Neural progenitor cell (in vitro differentiated cells): ENCODE data around the gene CDH1. TPM values are rescaled to one million over a fixed set of nuclear protein-coding genes. Genes with fewer than 3 reads are reported as not detected.

ENCODE experiments used
- DNase-seq: peaks from one replicate; pipeline ENCODE4 v3.0.0-alpha.2; 2016; ENCODE audit warnings: low spot score
- H2AFZ ChIP-seq: fragments of 200-600 bp; sonication (generic); replicated peaks from 2 replicates; pipeline ENCODE4 v1.6.1; 2016; ENCODE audit warnings: antibody characterized with exemption
- H3F3A ChIP-seq: fragments of 200-600 bp; sonication (generic); 2 replicates; pipeline ENCODE4 v1.6.1; 2016; ENCODE audit warnings: antibody characterized with exemption, low read depth
- H3K27ac ChIP-seq: fragments of 200-600 bp; sonication (generic); 2 replicates; pipeline ENCODE4 v1.5.1; 2016; ENCODE audit warnings: mild to moderate bottlenecking
- H3K27me3 ChIP-seq: fragments of 200-600 bp; sonication (generic); 2 replicates; pipeline ENCODE4 v1.6.1; 2016; ENCODE audit warnings: mild to moderate bottlenecking, moderate library complexity
- H3K36me3 ChIP-seq: fragments of 200-600 bp; sonication (generic); 2 replicates; pipeline ENCODE4 v1.5.1; 2016
- H3K4me1 ChIP-seq: fragments of 200-600 bp; sonication (generic); 2 replicates; pipeline ENCODE4 v1.6.1; 2016; ENCODE audit warnings: mixed run types
- H3K4me2 ChIP-seq: fragments of 200-600 bp; sonication (generic); 2 replicates; pipeline ENCODE4 v1.6.1; 2016
- H3K4me3 ChIP-seq: fragments of 200-600 bp; sonication (generic); 2 replicates; pipeline ENCODE4 v1.5.1; 2016
- H3K79me2 ChIP-seq: fragments of 200-600 bp; sonication (generic); 2 replicates; pipeline ENCODE4 v1.6.1; 2016; ENCODE audit warnings: low read depth
- H3K9ac ChIP-seq: fragments of 200-600 bp; sonication (generic); 2 replicates; pipeline ENCODE4 v1.6.1; 2016
- H3K9me3 ChIP-seq: fragments of 200-600 bp; sonication (generic); 2 replicates; pipeline ENCODE4 v1.5.1; 2016; ENCODE audit warnings: low read depth
- H4K20me1 ChIP-seq: fragments of 200-600 bp; sonication (generic); 2 replicates; pipeline ENCODE4 v1.6.1; 2016; ENCODE audit warnings: low read depth
- H3K27ac Mint-ChIP-seq: 3 replicates; pipeline ENCODE4 v1.8.0; 2021; ENCODE audit warnings: mixed read lengths
- H3K27me3 Mint-ChIP-seq: 2 replicates; pipeline ENCODE4 v1.8.0; 2022; ENCODE audit warnings: low read depth, mild to moderate bottlenecking, inconsistent platforms, moderate library complexity, mixed read lengths; ENCODE audit not compliant: insufficient read depth
- H3K36me3 Mint-ChIP-seq: 3 replicates; pipeline ENCODE4 v1.8.0; 2021; ENCODE audit warnings: mixed read lengths
- H3K4me1 Mint-ChIP-seq: 3 replicates; pipeline ENCODE4 v1.8.0; 2021; ENCODE audit warnings: mixed read lengths
- H3K4me3 Mint-ChIP-seq: 3 replicates; pipeline ENCODE4 v1.8.0; 2021; ENCODE audit warnings: mild to moderate bottlenecking, moderate library complexity, mixed read lengths
- H3K9me3 Mint-ChIP-seq: 3 replicates; pipeline ENCODE4 v1.8.0; 2020; ENCODE audit warnings: mixed read lengths
- EZH2 ChIP-seq: fragments of 200-600 bp; sonication (generic); IDR thresholded peaks from 2 replicates; pipeline ENCODE4 v1.6.1; 2017; ENCODE audit warnings: antibody characterized with exemption, mild to moderate bottlenecking, moderate library complexity
- EZH2phosphoT487 ChIP-seq: fragments of 200-600 bp; sonication (generic); IDR thresholded peaks from 2 replicates; pipeline ENCODE4 v1.6.1; 2017; ENCODE audit warnings: antibody characterized with exemption
- total RNA-seq: library from RNA; depleted of rRNA; stranded (reverse); fragments of >200 nt; gene quantifications from 2 replicates; pipeline ENCODE4 v1.2.3, GENCODE V29; 2015; ENCODE audit warnings: low replicate concordance
- TF ChIP-seq, protein P1 (sequence below): fragments of 200-600 bp; sonication (generic); IDR thresholded peaks from 2 replicates; pipeline ENCODE4 v1.5.1; 2017; ENCODE audit warnings: antibody characterized with exemption, mild to moderate bottlenecking

Gene CDH1
- total RNA-seq, 1 donor from 2014 or later: 3.3 TPM

DNA sequence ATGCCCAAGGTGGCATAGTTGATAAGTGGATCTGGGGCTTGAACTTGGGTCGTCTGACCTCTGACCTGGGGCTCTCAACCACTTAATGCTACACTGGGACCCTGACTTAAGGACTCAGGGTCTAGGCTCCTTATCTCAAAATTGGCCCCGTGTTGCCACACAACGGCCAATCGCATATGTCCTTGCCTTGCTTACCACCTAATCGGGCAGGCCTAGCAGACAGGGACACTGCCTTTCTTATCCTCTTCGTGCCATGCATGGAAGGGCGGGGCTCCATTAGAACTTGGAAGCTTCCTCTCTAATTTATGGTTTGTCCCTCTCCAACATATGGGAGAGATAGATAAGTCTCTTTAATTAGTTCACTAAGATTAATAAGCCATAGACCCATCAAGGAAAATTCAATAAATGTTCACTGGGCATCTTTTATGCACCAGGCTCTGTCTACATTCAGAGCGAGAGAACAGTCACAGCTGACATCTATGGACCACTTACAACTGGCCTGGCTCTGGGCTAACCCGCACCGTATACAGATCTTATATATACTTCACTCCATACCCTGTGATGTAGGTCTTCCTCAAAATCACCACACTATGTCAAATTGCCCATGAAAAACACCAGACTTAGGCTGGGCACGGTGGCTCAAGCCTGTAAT lies 35.1 kb downstream of the CDH1 start:
- Histone ChIP-seq H3K79me2 (no peaks in the 10 kb centered on the region), H3K9me3 (no peaks in the 10 kb centered on the region), H4K20me1 (no peaks in the 10 kb centered on the region), H3K27me3 (no peaks in the 10 kb centered on the region), H3F3A (no peaks in the 10 kb centered on the region), H3K4me3 (no peak overlapping the region), H2AFZ (no peak overlapping the region), H3K36me3 (no peaks in the 10 kb centered on the region), H3K4me2 (no peak overlapping the region), H3K27ac (no peak overlapping the region), H3K9ac (no peak overlapping the region), H3K4me1 (no peaks in the 10 kb centered on the region)
- no peaks in the 10 kb centered on the region for H3K36me3 Mint-ChIP-seq
- peaks cover 7% of the 10 kb centered on the region for H3K27me3 Mint-ChIP-seq
- H3K4me3 Mint-ChIP-seq: no peak overlapping the region
- DNase-seq: no peak
- H3K27ac Mint-ChIP-seq: no peak overlapping the region
- H3K9me3 Mint-ChIP-seq: no peaks in the 10 kb centered on the region
- TF ChIP-seq, protein P1, sequence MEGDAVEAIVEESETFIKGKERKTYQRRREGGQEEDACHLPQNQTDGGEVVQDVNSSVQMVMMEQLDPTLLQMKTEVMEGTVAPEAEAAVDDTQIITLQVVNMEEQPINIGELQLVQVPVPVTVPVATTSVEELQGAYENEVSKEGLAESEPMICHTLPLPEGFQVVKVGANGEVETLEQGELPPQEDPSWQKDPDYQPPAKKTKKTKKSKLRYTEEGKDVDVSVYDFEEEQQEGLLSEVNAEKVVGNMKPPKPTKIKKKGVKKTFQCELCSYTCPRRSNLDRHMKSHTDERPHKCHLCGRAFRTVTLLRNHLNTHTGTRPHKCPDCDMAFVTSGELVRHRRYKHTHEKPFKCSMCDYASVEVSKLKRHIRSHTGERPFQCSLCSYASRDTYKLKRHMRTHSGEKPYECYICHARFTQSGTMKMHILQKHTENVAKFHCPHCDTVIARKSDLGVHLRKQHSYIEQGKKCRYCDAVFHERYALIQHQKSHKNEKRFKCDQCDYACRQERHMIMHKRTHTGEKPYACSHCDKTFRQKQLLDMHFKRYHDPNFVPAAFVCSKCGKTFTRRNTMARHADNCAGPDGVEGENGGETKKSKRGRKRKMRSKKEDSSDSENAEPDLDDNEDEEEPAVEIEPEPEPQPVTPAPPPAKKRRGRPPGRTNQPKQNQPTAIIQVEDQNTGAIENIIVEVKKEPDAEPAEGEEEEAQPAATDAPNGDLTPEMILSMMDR: no peak
- TF ChIP-seq EZH2phosphoT487: no peak
- H3K4me1 Mint-ChIP-seq: no peaks in the 10 kb centered on the region

DNA sequence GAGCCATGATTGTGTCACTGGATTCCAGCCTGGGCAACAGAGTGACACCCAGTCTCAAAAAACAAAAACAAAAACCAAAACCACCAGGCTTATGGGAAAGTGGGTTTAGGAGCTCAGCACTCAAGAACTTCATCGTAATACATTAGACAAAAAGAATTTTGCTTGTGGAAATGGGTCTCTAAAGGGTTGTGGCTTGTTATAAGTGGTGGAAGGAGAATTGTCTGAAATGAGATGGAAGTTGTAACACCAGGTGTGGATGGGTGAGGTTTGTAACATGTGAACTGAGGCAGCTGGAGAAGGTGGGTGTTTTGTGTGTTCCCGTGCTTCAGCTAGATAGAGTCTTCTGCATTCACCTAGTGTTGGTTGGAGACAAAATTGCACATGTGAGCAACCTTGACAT lies 35.8 kb downstream of the CDH1 start:
- Mint-ChIP-seq H3K36me3 (no peaks in the 10 kb centered on the region), H3K4me3 (no peak overlapping the region), H3K27ac (no peak overlapping the region), H3K4me1 (no peaks in the 10 kb centered on the region), H3K27me3 (peaks cover 7% of the 10 kb centered on the region), H3K9me3 (no peaks in the 10 kb centered on the region)
- no peaks in the 10 kb centered on the region for H3F3A ChIP-seq
- no peaks in the 10 kb centered on the region for H4K20me1 ChIP-seq
- H3K27me3 ChIP-seq: no peaks in the 10 kb centered on the region
- no peaks in the 10 kb centered on the region for H3K79me2 ChIP-seq
- DNase-seq: no peak
- H3K36me3 ChIP-seq: no peaks in the 10 kb centered on the region
- H3K4me2 ChIP-seq: no peak overlapping the region
- H2AFZ ChIP-seq: no peak overlapping the region
- no peak overlapping the region for H3K4me3 ChIP-seq
- H3K27ac ChIP-seq: no peak overlapping the region
- no peaks in the 10 kb centered on the region for H3K9me3 ChIP-seq
- no peak overlapping the region for H3K9ac ChIP-seq
- H3K4me1 ChIP-seq: no peaks in the 10 kb centered on the region
- TF ChIP-seq EZH2phosphoT487: no peak
- TF ChIP-seq, protein P1: no peak
- no peak for TF ChIP-seq EZH2

DNA sequence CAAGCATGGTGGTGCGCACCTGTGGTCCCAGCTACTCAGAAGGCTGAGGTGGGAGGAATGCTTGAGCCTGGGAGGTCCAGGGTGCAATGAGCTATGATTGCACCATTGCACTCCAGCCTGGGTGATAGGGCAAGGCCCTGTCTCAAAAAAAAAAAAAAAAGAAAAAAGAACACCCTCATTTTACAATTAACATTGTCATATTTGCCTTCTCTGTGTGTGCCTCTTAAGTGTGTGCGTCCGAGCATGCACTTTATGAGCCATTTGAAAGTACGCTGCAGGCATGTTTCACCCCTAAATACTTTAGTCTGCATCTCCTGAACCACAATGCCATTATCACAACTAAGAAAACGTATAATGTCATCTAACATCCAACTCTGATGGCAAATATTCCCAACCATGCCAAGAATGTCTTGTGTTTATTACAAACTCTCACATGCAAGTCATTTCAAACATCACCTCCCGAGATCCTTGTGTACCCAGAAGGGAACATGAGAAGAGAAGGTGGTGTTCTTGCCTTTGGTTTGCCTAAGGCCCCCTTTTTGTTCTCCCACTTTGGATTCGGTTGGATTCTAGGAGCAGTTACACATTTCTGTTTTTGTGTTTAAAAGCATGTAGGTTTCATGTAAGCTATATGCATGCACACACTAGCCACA lies 38.0 kb downstream of the CDH1 start:
- Histone ChIP-seq H3K27me3 (no peaks in the 10 kb centered on the region), H3K4me2 (no peak overlapping the region), H4K20me1 (no peaks in the 10 kb centered on the region), H3K36me3 (no peaks in the 10 kb centered on the region), H3F3A (peaks cover 13% of the 10 kb centered on the region), H2AFZ (no peak overlapping the region), H3K79me2 (no peaks in the 10 kb centered on the region), H3K9me3 (no peaks in the 10 kb centered on the region), H3K4me1 (no peaks in the 10 kb centered on the region), H3K4me3 (no peak overlapping the region), H3K9ac (no peak overlapping the region), H3K27ac (no peak overlapping the region)
- TF ChIP-seq EZH2 (no peak), EZH2phosphoT487 (no peak)
- TF ChIP-seq, protein P1: no peak
- H3K27me3 Mint-ChIP-seq: peaks cover 9% of the 10 kb centered on the region
- H3K27ac Mint-ChIP-seq: no peak overlapping the region
- H3K36me3 Mint-ChIP-seq: no peaks in the 10 kb centered on the region
- no peak for DNase-seq
- no peaks in the 10 kb centered on the region for H3K4me1 Mint-ChIP-seq
- H3K9me3 Mint-ChIP-seq: no peaks in the 10 kb centered on the region
- no peak overlapping the region for H3K4me3 Mint-ChIP-seq
